ENCODE results near the gene RASL10B.
"Not testable (repeated sequence)": the region's sequence is repeated elsewhere in the genome, so short reads cannot be mapped to it uniquely, and the experiment has no call there.

Gene RASL10B, protein sequence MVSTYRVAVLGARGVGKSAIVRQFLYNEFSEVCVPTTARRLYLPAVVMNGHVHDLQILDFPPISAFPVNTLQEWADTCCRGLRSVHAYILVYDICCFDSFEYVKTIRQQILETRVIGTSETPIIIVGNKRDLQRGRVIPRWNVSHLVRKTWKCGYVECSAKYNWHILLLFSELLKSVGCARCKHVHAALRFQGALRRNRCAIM

DNA sequence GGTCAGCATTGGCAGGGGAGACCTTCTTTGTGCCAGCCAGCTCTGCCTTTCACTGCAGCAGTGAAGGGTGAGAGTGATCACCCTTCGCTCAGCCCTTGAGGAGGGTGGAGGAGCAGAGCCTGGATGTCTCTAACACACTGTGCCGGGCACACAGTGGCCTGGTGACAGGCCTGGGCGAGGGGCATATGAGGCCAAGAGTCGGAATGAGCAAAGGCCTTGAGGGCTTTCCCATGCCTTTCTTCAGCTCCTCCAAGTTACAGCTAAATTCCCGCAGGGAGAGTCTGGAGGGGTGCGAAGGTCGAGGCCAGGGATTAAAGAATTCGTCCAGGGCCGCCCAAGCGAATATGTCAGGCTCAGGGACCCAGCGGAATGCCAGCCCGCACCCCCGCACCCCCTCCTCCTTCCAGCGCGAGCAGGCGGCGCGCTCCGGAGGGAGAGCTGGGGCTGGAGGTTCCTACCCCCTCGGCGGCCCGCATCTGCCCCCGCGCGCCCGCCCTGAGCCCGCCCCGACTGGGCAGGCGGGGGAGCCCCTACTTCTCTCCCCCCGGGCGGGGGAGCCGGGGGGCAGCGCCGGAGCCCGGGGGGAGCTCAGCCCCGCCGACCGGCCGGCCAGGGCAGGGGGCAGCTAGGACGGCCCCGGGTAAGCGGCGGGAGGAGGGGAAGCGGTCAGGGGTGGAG is at the start of gene RASL10B:
TSS of gene RASL10B (plus strand) at position 401 of the 678 bp plus-strand sequence. CDS start 3,546 bp downstream, outside the sequence.
- DNase-seq (ENCODE audit: low read depth): peak; percentile 39

DNA sequence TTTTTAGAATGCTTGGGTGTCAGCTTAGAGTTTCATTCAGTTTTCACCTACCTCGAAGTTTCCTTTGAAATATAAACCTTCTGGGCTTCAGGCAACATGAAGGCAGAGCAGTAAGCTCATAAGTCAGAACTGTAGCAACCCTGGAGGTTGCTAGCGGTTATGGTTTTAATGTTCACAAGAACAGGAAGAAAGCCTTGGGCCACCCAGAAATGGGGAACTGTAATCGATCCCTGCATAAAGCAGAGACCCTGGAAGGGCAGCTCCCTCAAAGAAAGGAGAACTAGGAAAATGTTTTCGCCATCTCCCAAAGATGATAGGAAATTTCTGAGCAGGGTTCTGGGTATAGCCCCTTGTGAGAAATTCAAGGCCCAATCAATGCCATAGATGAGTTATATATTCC is 47.8 kb upstream of the RASL10B start:
- DNase-seq (ENCODE audit: low read depth): no peak

- DNase-seq (ENCODE audit: low read depth): no peak
Measured at GRCh38 chr17:35684055-35684802, 47.2 kb upstream of the RASL10B start.

DNA sequence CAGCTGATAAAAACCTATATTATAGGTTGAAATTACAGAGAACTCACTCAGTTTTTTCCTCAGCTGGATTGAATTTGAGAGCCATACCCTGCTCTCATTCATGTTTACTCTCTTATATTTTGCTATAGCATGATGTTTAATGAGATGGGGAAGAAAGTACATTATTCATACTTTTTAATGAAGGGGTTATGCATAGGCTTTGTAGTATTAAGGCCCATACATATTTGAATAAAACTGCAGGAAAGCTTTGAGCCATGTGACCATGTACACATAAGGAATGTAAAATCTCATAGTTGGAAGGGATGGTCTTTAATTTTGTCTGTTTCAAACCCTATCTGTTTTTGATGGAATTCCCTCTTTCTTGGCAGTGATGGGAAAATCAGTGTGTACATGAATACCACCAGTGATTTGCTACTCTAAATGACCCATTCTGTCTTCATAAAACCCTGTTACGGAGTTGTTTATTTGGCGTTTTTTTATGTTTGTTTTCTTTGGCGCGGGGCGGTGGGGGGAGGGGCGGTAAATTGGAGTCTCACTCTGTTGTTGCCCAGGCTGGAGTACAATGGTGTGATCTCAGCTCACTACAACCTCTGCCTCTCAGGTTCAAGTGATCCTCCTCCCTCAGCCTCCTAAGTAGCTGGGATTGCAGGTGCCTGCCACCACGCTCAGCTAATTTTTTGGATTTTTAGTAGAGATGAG is 38.8 kb upstream of the RASL10B start:
- no peak for DNase-seq (ENCODE audit: low read depth)

DNA sequence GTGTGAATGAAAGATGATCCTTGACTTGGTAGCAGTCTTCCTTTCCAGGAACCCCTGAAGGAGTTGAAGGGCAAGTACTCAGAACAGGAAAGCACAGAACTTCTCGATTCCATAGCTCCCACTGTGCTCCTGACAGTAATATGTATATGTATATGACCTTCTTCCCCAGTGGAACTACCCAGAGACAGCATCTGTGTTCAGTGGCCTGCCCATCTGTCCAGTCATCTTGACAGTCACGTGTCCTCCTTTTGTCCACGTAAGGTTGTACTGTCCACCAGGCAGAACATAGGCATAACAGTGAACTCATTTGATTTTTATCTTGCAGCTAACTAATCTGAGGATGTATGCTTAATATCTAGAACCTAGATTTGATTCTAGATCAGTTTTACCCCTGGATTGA is 37.8 kb upstream of the RASL10B start:
- no peak for DNase-seq (ENCODE audit: low read depth)

- no peak for DNase-seq (ENCODE audit: low read depth)
Measured at GRCh38 chr17:35694906-35695305, 36.5 kb upstream of the RASL10B start.

- no peak for DNase-seq (ENCODE audit: low read depth)
Measured at GRCh38 chr17:35695613-35696012, 35.8 kb upstream of the RASL10B start.

DNA sequence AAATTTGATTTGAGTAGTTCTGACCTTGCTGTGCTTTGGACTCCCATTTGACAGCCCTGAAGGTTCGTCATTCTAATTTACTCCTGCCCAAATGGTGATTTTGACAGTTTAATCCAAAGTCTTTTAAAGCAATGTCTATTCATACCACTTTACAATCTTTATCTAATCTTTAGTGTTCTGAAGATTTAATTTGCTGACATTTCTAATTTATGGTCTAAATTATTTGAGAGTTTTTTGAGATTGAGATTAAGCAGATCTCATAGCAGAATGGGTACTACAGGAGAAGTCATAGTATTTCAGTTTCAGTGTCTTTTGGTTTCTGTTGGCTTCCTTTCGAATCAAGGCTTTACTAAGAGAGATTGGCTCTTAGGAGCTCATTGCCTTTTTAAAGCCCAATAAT is 32.6 kb upstream of the RASL10B start:
- no peak for DNase-seq (ENCODE audit: low read depth)

DNA sequence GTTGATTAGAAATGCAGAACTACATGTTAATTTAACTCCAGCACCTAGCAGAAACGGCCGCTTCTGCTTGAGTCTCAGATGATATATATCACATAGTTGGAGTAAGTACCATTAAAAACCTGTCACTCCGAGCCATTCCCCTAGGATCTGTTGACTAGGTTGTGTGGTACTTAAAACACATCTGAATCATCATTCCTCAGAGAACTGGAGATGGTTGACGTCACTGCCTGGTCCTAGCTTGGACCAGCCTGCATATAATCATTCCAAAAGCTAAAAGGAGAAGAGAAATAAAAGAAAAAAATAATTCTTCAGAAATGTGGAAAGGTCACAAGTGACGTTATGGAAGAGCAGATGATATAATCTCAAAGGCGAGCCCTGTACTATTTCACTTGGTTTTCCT is 31.3 kb upstream of the RASL10B start:
- DNase-seq (ENCODE audit: low read depth): no peak

DNA sequence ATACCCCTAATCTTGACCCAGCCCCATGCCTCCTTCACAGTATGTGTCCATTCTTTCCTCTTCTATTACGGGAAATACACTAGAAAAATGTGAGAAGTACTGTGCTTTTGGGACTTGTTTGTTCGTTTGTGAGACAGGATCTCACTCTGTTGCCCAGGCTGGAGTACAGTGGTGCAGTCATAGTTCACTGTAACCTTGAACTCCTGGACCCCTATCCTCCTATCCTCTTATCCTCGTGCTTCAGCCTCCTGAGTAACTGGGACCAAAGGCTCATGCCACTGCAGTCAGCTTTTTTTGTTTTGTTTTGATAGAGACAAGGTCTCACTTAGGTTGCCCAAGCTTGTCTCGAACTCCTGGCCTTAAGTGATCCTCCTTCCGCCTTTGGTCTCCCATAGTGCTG is 29.9 kb upstream of the RASL10B start:
- DNase-seq (ENCODE audit: low read depth): no peak

- not testable (repeated sequence) for DNase-seq (ENCODE audit: low read depth)
Measured at GRCh38 chr17:35703308-35703707, 28.1 kb upstream of the RASL10B start.

DNA sequence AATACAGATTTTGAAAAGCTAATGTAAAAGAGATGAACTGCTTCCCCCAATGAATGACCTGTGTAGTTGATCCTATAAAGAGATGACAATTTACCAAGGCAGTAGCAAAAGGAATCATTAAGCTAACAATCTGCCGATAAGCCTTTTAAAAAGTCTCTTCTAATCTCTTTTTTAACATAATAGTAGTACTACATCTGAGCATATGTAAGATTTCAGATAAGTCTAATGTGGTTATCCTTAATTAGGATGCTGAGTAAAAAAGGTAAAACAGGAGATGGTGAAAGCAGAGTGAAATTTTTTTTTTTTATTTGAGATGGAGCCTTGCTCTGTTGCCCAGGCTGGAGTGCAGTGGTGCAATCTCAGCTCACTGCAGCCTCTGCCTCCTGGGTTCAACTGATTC is 26.2 kb upstream of the RASL10B start:
- DNase-seq (ENCODE audit: low read depth): no peak

GRCh38 chr17:35705705-35706104 is 25.7 kb upstream of the RASL10B start:
- DNase-seq (ENCODE audit: low read depth): no peak

DNA sequence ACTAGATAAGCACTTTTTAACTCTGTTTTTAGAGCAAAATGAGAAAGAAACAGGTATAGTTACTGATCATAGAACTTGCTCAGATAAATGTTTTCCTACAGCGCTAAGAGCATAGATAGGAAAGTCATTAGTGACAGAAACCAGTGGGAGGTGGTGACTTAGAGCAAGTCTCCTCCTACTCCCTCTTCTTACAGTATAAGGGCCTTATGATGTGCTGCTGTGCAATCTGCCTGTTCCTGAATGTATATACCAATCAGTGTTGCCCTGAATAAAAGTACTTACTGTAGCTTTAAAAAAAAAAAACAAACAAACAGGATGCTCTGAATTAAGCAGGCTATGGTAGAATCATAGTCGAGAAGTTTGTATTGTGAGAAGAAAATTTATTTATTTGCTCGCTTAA is 23.3 kb upstream of the RASL10B start:
- no peak for DNase-seq (ENCODE audit: low read depth)

- DNase-seq (ENCODE audit: low read depth): no peak
Measured at GRCh38 chr17:35708951-35709350, 22.5 kb upstream of the RASL10B start.

DNA sequence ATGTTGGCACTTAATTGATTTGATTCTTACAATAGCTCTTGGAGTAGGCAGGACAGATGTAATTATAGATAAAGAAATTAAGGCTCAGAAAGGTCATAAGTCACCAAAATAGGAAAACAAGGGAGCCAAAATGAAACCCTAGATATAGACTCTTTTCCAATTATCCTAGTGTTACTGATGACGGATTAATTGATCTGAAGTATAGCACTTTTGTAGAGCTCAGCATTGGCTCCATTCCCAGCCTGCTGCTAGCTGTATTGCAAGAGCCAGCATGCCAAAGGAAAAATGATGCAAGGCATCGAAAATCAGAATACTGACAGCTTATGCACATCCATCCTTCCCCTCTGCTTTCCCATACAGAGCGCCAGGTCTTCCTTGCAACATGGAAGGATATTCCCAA is 21.6 kb upstream of the RASL10B start:
- no peak for DNase-seq (ENCODE audit: low read depth)

- no peak for DNase-seq (ENCODE audit: low read depth)
Measured at GRCh38 chr17:35710950-35711349, 20.5 kb upstream of the RASL10B start.

- no peak for DNase-seq (ENCODE audit: low read depth)
Measured at GRCh38 chr17:35713069-35713728, 18.2 kb upstream of the RASL10B start.

DNA sequence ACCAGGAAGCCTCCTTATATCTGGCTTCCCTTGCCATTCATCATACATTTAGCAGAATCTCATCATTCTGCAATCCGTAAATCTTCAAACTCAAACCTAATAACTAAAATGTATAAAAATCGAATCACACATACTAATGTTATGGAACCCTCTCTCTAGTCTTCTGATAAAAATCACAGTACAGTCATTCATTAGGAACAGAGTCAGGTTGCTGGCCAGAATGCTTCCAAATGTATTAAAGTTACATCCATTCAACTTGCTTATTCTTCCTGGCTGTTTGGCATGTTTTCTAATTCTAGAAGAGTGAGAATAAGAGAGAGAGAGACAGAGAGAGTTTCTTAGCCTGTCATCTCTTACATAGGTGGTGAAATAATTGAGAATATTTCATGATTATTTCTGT is 16.5 kb upstream of the RASL10B start:
- no peak for DNase-seq (ENCODE audit: low read depth)

DNA sequence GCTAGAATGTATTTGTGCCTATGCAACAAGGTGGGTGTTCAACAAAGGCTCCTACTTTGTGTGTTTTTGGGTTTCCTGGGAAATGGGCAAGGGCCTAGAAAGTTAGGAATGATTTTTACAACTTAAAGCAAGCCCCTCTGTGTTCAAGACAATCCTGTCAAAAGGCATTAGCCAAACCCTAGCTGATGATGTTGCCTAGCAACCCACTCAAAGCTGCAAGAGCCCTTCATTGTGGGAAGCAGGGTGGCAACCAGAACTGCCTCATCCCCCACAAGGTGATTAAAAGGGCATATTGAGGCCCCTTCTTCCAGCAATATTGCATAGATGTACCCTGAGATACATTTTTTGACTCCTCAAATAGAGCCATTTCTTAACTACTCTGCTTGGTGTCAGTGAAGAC is 16.0 kb upstream of the RASL10B start:
- DNase-seq (ENCODE audit: low read depth): no peak

GRCh38 chr17:35716173-35716572 is 15.3 kb upstream of the RASL10B start:
- DNase-seq (ENCODE audit: low read depth): no peak

GRCh38 chr17:35716897-35717465 is 14.5 kb upstream of the RASL10B start:
- no peak for DNase-seq (ENCODE audit: low read depth)
